Body of pancreas (tissue), 4 donors: ENCODE data around the gene ASRGL1.

Experiments
- CTCF ChIP-seq, 7 experiments: fragments of 450-650 bp in 4 of 7; fragments of 200-600 bp in 3 of 7; sonication (generic) in 3 of 7; IDR thresholded peaks; one replicate each; pipeline ENCODE4 v1.5.1; 2016 to 2019; ENCODE audit warnings: antibody characterized with exemption in 7 of 7
- POLR2A ChIP-seq, 3 donors: fragments of 450-650 bp; IDR thresholded peaks; one replicate each; pipeline ENCODE4 v1.6.1; 2016; ENCODE audit warnings: antibody characterized with exemption in 3 of 3, mild to moderate bottlenecking in 2 of 3

- TF ChIP-seq CTCF (IDR thresholded peaks at IDR 0.05) (no peak), POLR2A (IDR thresholded peaks at IDR 0.05) (no peak)
Observed at GRCh38 chr11:62439785-62440602, 102.7 kb downstream of the ASRGL1 start.
